PC-9 (cell line): ENCODE measurements around the gene NID1. TPM values are rescaled to one million over a fixed set of nuclear protein-coding genes. Genes with fewer than 3 reads are reported as not detected.

Experiments
- Bru-seq: library from RNA; stranded (reverse); fragments of 400-500 nt; gene quantifications from one replicate; lab custom pipeline; 2021; lab: Mats Ljungman, UMichigan
- BruChase-seq, 2 experiments: library from RNA; stranded (reverse); fragments of 400-500 nt; gene quantifications; one replicate each; lab custom pipeline; 2021; lab: Mats Ljungman, UMichigan
- BruUV-seq: library from RNA; stranded (reverse); fragments of 400-500 nt; replicated peaks from 2 replicates; lab custom pipeline; 2021; lab: Mats Ljungman, UMichigan
- CTCF ChIA-PET: fragments of 300-600 bp; sonication (Branson Sonifier 250); formaldehyde crosslinking; loops from one replicate; lab custom pipeline; 2022; ENCODE audit warnings: antibody characterized with exemption; lab: Charles Lee
- POLR2A ChIA-PET: fragments of 300-600 bp; sonication (Branson Sonifier 250); formaldehyde crosslinking; loops from one replicate; lab custom pipeline; 2022; ENCODE audit warnings: antibody characterized with exemption; ENCODE audit not compliant: unreplicated experiment; lab: Charles Lee
- DNase-seq, 2 experiments: peaks; one replicate each; pipeline versions ENCODE4 v3.0.0 to v3.0.0-alpha.2; 2015 to 2022; ENCODE audit warnings: mixed read lengths in 1 of 2
- H2AFZ ChIP-seq: fragments of 200-600 bp; sonication (generic); 2 replicates; pipeline ENCODE4 v1.8.1; 2017; ENCODE audit warnings: antibody characterized with exemption
- H3F3A ChIP-seq: fragments of 200-600 bp; sonication (generic); 2 replicates; pipeline ENCODE4 v1.8.1; 2017; ENCODE audit warnings: antibody characterized with exemption, mild to moderate bottlenecking, low read depth; ENCODE audit not compliant: insufficient read depth
- H3K27ac ChIP-seq: fragments of 200-600 bp; sonication (generic); 2 replicates; pipeline ENCODE4 v1.6.1; 2016; ENCODE audit warnings: mixed run types
- H3K27me3 ChIP-seq: fragments of 200-600 bp; sonication (generic); 2 replicates; pipeline ENCODE4 v1.6.1; 2016; ENCODE audit warnings: low read depth, mixed run types; ENCODE audit not compliant: insufficient read depth
- H3K36me3 ChIP-seq: fragments of 200-600 bp; sonication (generic); 2 replicates; pipeline ENCODE4 v1.6.1; 2016; ENCODE audit warnings: low read depth, mixed run types
- H3K4me1 ChIP-seq: fragments of 200-600 bp; sonication (generic); replicated peaks from 2 replicates; pipeline ENCODE4 v1.6.1; 2016; ENCODE audit warnings: mixed run types; ENCODE audit not compliant: insufficient read depth
- H3K4me2 ChIP-seq: fragments of 200-600 bp; sonication (generic); 2 replicates; pipeline ENCODE4 v1.6.1; 2017; ENCODE audit warnings: mixed run types
- H3K4me3 ChIP-seq: fragments of 200-600 bp; sonication (generic); 2 replicates; pipeline ENCODE4 v1.6.1; 2016; ENCODE audit warnings: mixed run types
- H3K79me2 ChIP-seq: fragments of 200-600 bp; sonication (generic); 2 replicates; pipeline ENCODE4 v1.6.1; 2017; ENCODE audit warnings: low read depth, mixed run types
- H3K9me2 ChIP-seq: fragments of 200-600 bp; sonication (generic); 2 replicates; pipeline ENCODE4 v1.8.1; 2017; ENCODE audit warnings: mild to moderate bottlenecking; ENCODE audit not compliant: insufficient read depth
- H3K9me3 ChIP-seq: fragments of 200-600 bp; sonication (generic); 2 replicates; pipeline ENCODE4 v1.8.1; 2016; ENCODE audit warnings: low read depth; ENCODE audit not compliant: insufficient read depth
- H4K20me1 ChIP-seq: fragments of 200-600 bp; sonication (generic); 2 replicates; pipeline ENCODE4 v1.8.1; 2017; ENCODE audit not compliant: insufficient read depth
- CTCF ChIP-seq: fragments of 200-600 bp; sonication (generic); conservative IDR thresholded peaks from 2 replicates; pipeline ENCODE4 v1.6.1; 2017; ENCODE audit warnings: mixed run types, antibody characterized with exemption, mild to moderate bottlenecking, moderate library complexity
- EZH2 ChIP-seq: fragments of 200-600 bp; sonication (generic); IDR thresholded peaks from 2 replicates; pipeline ENCODE4 v1.8.0; 2017; ENCODE audit warnings: antibody characterized with exemption, low read depth
- intact Hi-C: fragments of 100-400 bp; cut with micrococcal nuclease; formaldehyde crosslinking; loops from one replicate; pipeline ENCODE4 v1.10.0; 2022; ENCODE audit not compliant: unreplicated experiment
- long read RNA-seq: library from polyadenylated mRNA; stranded (forward); transcript quantifications from one replicate; pipeline ENCODE4 v2.0.0, GENCODE V29; 2022
- total RNA-seq: library from RNA; stranded (reverse); gene quantifications from 2 replicates; pipeline ENCODE4 v1.2.3, GENCODE V29; 2021

Gene NID1, protein sequence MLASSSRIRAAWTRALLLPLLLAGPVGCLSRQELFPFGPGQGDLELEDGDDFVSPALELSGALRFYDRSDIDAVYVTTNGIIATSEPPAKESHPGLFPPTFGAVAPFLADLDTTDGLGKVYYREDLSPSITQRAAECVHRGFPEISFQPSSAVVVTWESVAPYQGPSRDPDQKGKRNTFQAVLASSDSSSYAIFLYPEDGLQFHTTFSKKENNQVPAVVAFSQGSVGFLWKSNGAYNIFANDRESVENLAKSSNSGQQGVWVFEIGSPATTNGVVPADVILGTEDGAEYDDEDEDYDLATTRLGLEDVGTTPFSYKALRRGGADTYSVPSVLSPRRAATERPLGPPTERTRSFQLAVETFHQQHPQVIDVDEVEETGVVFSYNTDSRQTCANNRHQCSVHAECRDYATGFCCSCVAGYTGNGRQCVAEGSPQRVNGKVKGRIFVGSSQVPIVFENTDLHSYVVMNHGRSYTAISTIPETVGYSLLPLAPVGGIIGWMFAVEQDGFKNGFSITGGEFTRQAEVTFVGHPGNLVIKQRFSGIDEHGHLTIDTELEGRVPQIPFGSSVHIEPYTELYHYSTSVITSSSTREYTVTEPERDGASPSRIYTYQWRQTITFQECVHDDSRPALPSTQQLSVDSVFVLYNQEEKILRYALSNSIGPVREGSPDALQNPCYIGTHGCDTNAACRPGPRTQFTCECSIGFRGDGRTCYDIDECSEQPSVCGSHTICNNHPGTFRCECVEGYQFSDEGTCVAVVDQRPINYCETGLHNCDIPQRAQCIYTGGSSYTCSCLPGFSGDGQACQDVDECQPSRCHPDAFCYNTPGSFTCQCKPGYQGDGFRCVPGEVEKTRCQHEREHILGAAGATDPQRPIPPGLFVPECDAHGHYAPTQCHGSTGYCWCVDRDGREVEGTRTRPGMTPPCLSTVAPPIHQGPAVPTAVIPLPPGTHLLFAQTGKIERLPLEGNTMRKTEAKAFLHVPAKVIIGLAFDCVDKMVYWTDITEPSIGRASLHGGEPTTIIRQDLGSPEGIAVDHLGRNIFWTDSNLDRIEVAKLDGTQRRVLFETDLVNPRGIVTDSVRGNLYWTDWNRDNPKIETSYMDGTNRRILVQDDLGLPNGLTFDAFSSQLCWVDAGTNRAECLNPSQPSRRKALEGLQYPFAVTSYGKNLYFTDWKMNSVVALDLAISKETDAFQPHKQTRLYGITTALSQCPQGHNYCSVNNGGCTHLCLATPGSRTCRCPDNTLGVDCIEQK
- total RNA-seq (not detected in 2 replicates), Bru-seq, nascent RNA (percentile 9 among the genes with signal in this experiment), BruChase-seq, experiment 1, labeled RNA remaining after a 2-hour chase (percentile 4 among the genes with signal in this experiment), BruChase-seq, experiment 2, labeled RNA remaining after a 6-hour chase (percentile 9 among the genes with signal in this experiment)
- long read RNA-seq = 0 reads

DNA sequence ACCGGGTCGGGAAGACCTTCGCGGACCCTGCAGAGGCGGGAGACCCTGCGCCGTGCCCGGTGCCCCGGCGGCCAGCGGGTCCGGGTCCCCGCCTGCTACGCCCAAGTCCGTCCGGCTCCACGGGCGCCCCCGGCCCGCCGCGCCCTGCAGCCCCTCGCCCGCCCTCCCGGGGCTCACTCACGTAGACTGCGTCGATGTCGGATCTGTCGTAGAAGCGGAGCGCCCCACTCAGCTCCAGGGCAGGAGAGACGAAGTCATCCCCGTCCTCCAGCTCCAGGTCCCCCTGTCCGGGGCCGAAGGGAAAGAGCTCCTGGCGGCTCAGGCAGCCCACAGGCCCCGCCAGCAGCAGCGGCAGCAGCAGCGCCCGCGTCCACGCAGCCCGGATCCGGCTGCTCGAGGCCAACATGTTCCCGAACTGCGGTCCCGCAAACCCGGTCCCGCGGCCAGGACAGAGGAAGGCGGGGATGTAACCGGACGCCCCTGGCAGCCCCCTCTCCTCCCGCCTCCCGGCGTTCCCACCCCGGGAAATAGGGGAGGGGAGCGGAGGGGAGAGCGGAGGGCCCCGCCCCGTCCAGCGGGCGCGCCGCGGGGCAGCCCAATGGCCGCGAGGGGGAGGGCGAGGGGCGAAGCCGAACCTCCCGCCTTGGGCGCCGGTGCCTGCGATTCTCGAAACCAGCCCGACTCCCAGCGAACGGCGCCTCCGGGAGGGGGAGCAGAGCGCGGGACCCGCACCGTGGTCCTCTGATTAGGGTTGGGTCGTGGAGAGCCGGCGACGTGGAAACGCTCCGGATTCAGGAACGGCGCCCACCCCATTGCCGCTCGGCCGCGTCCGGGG, at the start of gene NID1:
Gene NID1 (minus strand): TSS at position 417 of the 835 bp plus-strand sequence. CDS start 11 bp downstream, at position 406.
- CTCF ChIA-PET = no interaction called here
- H3K79me2 ChIP-seq = no peaks in the 10 kb centered on the region
- no peaks in the 10 kb centered on the region for H4K20me1 ChIP-seq
- intact Hi-C loops = no loop called here
- H3K27ac ChIP-seq = no peak within 1 kb of the TSS
- H3K4me2 ChIP-seq = no peak within 1 kb of the TSS
- H3K9me2 ChIP-seq = no peaks in the 10 kb centered on the region
- no TSS peak for BruUV-seq
- TF ChIP-seq EZH2 (no peak), CTCF (no peak)
- H3K4me1 ChIP-seq = no peaks in the 10 kb centered on the region
- no peak for DNase-seq
- H3K36me3 ChIP-seq = no peaks in the 10 kb centered on the region
- no peak within 1 kb of the TSS for H3K4me3 ChIP-seq
- no peaks in the 10 kb centered on the region for H3K27me3 ChIP-seq
- H2AFZ ChIP-seq = no peak within 1 kb of the TSS
- no peaks in the 10 kb centered on the region for H3F3A ChIP-seq
- H3K9me3 ChIP-seq = no peaks in the 10 kb centered on the region
- POLR2A ChIA-PET = no interaction called here

GRCh38 chr1:236114076-236114747, 49.3 kb upstream of the NID1 start:
- Histone ChIP-seq H3K27me3 (no peaks in the 10 kb centered on the region), H3K9me3 (no peaks in the 10 kb centered on the region), H3K9me2 (no peaks in the 10 kb centered on the region), H3F3A (no peaks in the 10 kb centered on the region), H3K4me3 (no peak overlapping the region), H3K4me2 (no peak overlapping the region), H3K4me1 (0 out of 2 replicates have a peak, but pooled peaks cover 1% of the 10 kb centered on the region), H3K36me3 (no peaks in the 10 kb centered on the region), H3K27ac (no peak overlapping the region), H4K20me1 (no peaks in the 10 kb centered on the region), H3K79me2 (no peaks in the 10 kb centered on the region), H2AFZ (no peak overlapping the region)
- ChIA-PET POLR2A (no interaction called here), CTCF (no interaction called here)
- intact Hi-C loops = no loop called here
- TF ChIP-seq EZH2 (no peak), CTCF (no peak)
- BruUV-seq = no TSS peak
- no peak for DNase-seq
